SKM-1 treated with dmso at 0.1 percent for 144 hours (cell line): ENCODE measurements around the gene GLIS1.

Experiments used
- DNase-seq: peaks from one replicate; lab custom pipeline; 2025; ENCODE audit not compliant: unreplicated experiment; lab: John Stamatoyannopoulos, UW

Gene GLIS1

DNA sequence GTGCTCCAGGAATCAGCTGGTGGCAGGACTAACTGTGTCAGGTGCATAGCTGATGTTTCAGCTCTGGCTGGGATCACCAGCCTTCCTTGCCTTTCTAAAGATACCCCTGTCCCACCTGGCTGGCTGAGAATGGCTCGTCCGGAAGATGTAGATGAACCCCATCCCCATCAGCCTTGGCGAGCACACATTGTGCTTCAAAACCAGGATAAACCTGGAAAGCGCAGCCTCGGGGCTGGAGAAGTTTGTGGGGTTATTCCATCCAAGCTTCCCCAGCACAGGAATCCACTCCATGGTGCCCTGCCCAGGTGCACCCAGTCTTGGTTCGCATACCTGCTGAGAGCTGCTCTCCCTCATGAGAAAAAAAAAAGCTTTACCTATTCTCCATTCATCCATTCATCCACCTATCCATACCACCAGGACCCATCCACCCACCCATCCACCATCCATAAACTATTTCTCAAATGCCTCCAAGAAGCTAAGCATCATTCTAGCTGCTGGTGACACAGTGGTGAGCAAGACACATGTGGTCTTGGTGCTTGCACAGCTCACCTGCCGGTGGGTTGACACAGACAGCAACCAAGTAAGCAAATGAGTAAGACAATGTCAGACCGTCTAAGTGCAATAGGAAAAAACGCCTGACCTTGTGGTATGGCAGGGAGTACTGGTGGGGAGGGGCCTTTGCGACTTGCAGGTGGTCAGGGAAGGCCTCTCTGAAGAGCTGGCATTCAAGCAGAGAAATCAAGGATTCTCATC is 185.8 kb downstream of the GLIS1 start:
- no peak for DNase-seq

- DNase-seq: no peak
Observed at GRCh38 chr1:53552146-53552861, 186.7 kb downstream of the GLIS1 start.

DNA sequence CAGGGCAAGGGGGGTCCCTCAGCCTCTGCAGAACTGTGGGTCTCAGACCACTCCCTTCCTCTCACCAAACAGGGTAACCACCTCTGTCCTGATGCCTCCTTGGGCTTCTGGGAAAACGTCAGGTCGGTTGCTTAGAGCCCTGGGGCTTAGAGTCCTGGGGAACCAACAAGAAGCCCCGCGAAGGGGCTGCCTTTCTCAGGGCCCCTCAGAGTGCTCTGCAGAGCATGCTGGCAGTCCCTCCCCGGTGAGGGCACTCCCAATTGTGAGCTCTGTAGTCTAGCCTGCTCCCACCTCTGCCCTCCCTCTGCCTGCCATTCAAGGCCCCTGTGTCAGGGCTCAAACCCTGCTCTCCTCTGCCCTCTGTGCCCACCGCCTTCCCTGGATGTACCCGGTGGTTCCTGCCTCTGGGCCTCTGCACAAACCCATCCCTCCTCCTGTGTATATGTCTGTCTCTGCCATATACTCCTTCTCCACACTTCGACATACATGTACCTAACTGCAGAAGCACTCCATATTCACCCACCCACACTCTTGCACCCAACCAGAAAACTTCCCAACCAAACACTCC is 187.5 kb downstream of the GLIS1 start:
- DNase-seq: no peak

DNA sequence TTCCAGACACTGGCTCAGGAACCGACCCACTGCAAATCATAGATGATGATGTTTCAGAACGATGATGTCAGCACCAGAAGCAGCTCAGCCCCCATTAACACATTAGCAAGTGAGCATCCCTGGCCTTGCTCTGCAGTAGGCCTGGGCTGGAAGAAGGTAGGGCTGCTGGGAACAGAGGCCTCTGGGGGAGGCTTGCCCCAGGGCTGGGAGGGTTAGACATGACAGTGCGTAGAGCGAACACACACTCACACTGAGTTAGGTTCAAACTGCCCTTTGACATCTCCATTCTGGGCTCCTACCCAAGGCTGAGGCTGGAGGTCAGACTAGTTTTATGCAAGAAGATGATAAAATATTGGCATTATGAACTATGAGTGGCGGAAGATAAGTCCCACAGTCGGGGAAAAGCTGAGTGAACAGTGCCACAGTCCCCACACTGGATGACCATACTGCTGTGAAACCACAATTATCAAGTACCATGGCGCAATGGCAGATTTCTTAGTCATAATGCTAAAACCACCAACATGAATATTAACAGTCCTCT is 188.7 kb downstream of the GLIS1 start:
- DNase-seq: no peak

- DNase-seq: no peak
Observed at GRCh38 chr1:53549781-53550180, 189.2 kb downstream of the GLIS1 start.

DNA sequence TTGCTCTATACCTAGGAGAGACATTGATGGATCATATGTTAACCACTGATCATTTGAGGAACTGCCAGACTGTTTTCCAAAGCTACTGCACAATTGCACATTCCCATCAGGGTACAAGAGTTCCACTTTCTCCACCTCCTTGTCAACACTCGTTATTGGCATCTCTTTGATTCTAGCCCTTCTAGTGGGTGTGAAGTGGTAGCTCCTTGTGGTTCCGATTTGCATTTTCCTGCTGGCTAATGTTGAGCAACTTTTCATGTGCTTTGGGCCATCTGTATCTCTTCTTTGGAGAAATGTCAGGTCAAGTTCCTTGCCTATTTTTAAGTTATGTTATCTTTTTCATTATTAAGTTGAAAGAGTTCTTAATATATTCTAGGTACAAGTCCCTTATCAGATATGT is 189.7 kb downstream of the GLIS1 start:
- DNase-seq: no peak

GRCh38 chr1:53548031-53548491 is 190.9 kb downstream of the GLIS1 start:
- no peak for DNase-seq

GRCh38 chr1:53547231-53547790 is 191.7 kb downstream of the GLIS1 start:
- no peak for DNase-seq

GRCh38 chr1:53546409-53547155 is 192.4 kb downstream of the GLIS1 start:
- DNase-seq: no peak

- no peak for DNase-seq
Observed at GRCh38 chr1:53545663-53546408, 193.1 kb downstream of the GLIS1 start.

GRCh38 chr1:53544728-53545515 is 194.0 kb downstream of the GLIS1 start:
- no peak for DNase-seq

GRCh38 chr1:53543778-53544695 is 194.9 kb downstream of the GLIS1 start:
- no peak for DNase-seq

DNA sequence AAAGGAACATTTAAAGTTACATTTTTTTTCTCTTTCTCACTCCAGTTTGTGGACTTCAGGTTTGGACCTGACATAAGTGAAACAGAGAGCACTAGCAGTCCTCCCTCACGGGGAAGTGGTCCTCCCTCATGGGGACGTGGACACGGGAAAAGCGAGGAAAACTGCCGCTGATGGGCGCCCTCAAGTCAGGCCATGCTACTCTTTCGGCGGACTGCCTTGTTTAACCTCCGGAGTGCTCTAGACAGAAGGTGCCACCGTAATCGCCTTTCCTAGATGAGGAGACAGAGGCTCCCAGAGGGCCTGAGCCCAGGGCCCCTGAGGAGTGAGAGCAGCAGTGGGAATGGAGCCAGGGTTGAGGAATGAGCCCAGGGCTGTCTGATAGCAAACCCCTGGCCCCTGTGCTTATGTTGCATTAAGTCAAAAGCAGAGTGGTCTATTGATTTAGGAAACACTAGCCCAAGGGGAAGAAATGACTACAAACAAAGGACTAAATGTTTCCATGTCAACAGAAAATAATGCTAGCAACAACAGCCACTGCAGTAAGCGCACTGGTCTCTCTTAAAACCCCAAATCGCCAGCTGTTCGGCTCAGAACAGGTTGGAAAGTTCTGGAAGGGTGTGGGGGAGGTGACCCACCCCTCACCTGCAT is 195.7 kb downstream of the GLIS1 start:
- no peak for DNase-seq

GRCh38 chr1:53542551-53542950 is 196.4 kb downstream of the GLIS1 start:
- DNase-seq: no peak

DNA sequence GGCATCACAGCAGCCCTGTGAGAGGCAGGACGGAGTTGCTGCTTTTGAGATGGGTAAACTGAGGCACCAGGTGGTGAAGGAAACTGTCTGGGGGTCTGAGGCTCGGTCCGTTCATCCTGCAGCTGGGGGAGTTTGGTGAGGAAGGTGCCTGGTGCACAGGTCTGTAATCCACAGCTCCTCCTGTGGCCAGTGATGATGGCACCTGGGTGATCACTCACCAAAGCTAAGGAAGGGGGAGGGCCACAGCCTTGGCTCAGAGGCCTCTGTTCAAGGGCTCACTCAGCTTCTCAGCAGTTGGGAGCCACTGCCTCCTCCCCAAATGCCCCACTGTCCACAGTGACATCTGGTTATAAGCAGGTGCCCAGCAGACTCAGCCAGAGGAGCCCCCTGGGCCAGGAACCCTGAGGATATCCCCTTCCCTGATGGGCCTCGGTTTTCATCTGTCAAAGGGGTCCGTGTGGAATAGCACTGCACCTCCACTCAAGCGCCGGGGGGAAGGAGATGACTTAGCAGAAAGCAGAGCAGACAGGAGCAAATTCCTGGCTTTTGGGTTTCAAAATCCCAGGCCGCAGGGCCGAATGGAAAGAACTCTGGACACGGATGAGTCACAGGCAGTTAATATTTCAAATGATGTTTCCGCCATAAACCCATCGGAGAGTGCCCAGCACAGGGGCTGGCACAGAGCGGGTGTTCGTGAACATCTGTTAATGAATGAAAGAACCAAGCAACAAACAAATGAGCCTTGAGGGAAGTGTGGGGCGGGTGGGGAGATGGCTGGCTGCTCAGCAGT is 197.0 kb downstream of the GLIS1 start:
- DNase-seq: no peak

DNA sequence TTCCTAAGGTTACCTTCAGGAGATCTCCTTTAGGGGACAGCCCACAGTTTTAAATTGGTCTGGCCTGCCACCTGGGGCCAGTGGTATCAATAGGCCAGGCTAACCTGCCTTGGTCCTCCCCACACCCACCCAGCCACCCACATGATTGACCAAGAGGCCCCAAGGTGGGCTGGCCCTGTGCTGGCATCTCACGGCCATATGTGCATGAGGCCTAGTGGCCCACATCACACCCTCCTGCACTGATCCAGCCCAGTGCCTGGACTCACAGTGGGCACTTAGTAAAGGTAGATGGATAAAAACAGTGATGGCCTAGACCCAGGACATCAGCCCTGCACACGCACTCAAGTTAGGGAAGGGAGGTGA is 197.7 kb downstream of the GLIS1 start:
- no peak for DNase-seq

DNA sequence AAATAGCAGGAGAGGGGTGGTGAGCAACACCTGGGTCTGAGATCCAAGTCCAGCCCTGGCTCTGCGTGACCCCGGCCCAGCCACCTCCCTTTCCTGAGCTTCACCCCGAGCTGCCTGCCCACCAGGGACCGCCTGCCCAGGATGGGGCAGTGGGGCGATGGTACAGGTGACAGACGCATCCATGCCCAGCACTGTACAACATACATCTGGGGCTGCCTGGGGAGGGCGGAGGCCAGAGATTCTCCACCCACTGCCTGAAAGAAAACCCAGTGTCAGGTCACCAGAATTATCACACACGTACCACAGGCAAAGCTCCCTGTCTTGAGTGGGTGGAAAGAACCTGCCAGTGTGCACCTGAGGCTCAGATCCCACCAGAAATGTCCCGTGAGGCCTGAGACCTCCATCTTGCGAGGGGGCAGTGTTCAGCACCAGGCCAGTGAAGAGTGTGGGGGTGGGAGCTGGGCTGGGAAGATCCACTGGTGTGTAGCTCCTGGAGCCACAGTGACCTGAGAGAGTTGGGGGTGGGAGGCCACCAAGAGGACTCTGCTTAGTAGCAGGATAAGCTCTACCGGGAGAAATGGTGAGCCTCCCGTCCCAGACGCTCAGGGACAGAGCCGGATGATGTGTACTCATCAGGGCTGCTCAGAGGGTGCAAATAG is 198.2 kb downstream of the GLIS1 start:
- no peak for DNase-seq
